ENCODE measurements around the gene ADARB1. TPM values are rescaled to one million over a fixed set of nuclear protein-coding genes. Genes with fewer than 3 reads are reported as not detected.
A peak's percentile ranks its signal among the peaks of the same experiment; 100 is the strongest.

The ADARB1 gene
- total and polyA plus RNA-seq, 2 of the 8 experiments (the other 6 are each of a cell fraction or from before 2014, with no cell fraction given), result 4.7 to 14.9 TPM

- Histone ChIP-seq H3K14ac (ENCODE audit: insufficient read length) (no peak overlapping the region), H3K36me3 (ENCODE audit: control insufficient read depth in 2 of 4, insufficient read depth in 4 of 4, low read length in 3 of 4) (peaks cover 0 to 12% (median 6%) of the 10 kb centered on the region in 4 experiments; a peak in 4 of 8 replicates), H3K23me2 (ENCODE audit: low read depth, low read length) (no peaks in the 10 kb centered on the region), H3K18ac (ENCODE audit: extremely low read depth, low read length) (no peak overlapping the region), H3K4me3 (ENCODE audit: extremely low read depth in 1 of 4, insufficient read depth in 2 of 4, low read depth in 3 of 4, low read length in 4 of 4) (no peak overlapping the region), H2BK5ac (ENCODE audit: low read depth, low read length) (no peak overlapping the region), H3K9ac (replicated peaks in 1 of 4; ENCODE audit: extremely low read depth in 1 of 4, low read depth in 3 of 4, low read length in 3 of 4) (no peak overlapping the region), H4K5ac (ENCODE audit: insufficient read length, low read depth, low read length) (no peak overlapping the region), H3K23ac (ENCODE audit: insufficient read length) (no peak overlapping the region), H4K91ac (replicated peaks; ENCODE audit: insufficient read length, low read length) (no peak overlapping the region), H3K4me1 (replicated peaks in 1 of 4; ENCODE audit: control insufficient read depth in 3 of 4, insufficient read depth in 4 of 4, low read length in 3 of 4) (peaks cover 0 to 5% (median 0%) of the 10 kb centered on the region in 4 experiments; a peak in 2 of 7 replicates), H3K79me1 (ENCODE audit: low read depth, low read length) (no peaks in the 10 kb centered on the region; the same call in 1 of the 2 replicates), H2BK20ac (ENCODE audit: low read length) (no peak overlapping the region), H3K27ac (ENCODE audit: low read depth, low read length) (no peak overlapping the region), H2AK5ac (ENCODE audit: low read depth, low read length) (no peak overlapping the region), H3K4me2 (ENCODE audit: insufficient read depth in 1 of 2, low read depth in 2 of 2, low read length in 2 of 2) (no peak overlapping the region), H3K27me3 (replicated peaks in 1 of 4; ENCODE audit: control insufficient read depth in 3 of 4, extremely low read depth in 1 of 4, insufficient read depth in 3 of 4, low read length in 3 of 4) (no peaks in the 10 kb centered on the region), H3K9me3 (ENCODE audit: insufficient read depth in 2 of 2, low read depth in 1 of 2, low read length in 1 of 2) (no peaks in the 10 kb centered on the region), H2BK120ac (replicated peaks; ENCODE audit: low read depth, low read length) (no peak overlapping the region), H3K4ac (replicated peaks; ENCODE audit: insufficient read length, low read depth, low read length) (no peak overlapping the region), H3K79me2 (ENCODE audit: control insufficient read depth in 1 of 2, insufficient read depth in 2 of 2, low read length in 2 of 2) (no peaks in the 10 kb centered on the region), H3K56ac (replicated peaks; ENCODE audit: insufficient read length, low read depth, low read length) (no peak overlapping the region), H2BK15ac (ENCODE audit: low read length) (no peak overlapping the region), H2BK12ac (ENCODE audit: low read depth, low read length) (no peak overlapping the region), H2AFZ (ENCODE audit: low read length) (no peak overlapping the region), H4K8ac (ENCODE audit: extremely low read depth, insufficient read depth, low read length) (no peak overlapping the region), H4K20me1 (replicated peaks in 1 of 2; ENCODE audit: control insufficient read depth in 1 of 2, insufficient read depth in 2 of 2, low read length in 2 of 2) (peaks cover 0 to 1% of the 10 kb centered on the region in 2 experiments)
- 94% methylated on average over 17 of the region's 17 CpGs; no CpG with 5 or more reads in 1 of the 2 experiments for WGBS, 2 experiments (ENCODE audit: extremely low coverage in 1 of 2, insufficient coverage in 1 of 2, insufficient read length in 1 of 2, insufficient replicate concordance in 2 of 2, low coverage in 1 of 2, low lambda C conversion rate in 2 of 2, missing lambda C conversion rate in 1 of 2)
- peak in 1 of 2 experiments; percentile 39 for DNase-seq (ENCODE audit: low read depth in 1 of 2, low spot score in 2 of 2)
- CTCF ChIA-PET (ENCODE audit: partially characterized antibody), result interaction anchor here (1.0 to 5.9 kb wide), 7 partner anchors 11 to 119 kb away, joined by 3 to 37 read pairs (median 8); no protein-coding TSS in a partner anchor
- POLR2A ChIA-PET (ENCODE audit: partially characterized antibody), result interaction anchor here (0.7 to 2.2 kb wide), 3 partner anchors 11 to 19 kb away, joined by 3 to 5 read pairs (median 3); no protein-coding TSS in a partner anchor
- FAIRE-seq, result no peak
- TF ChIP-seq POLR2A (IDR thresholded peaks at IDR 0.05; ENCODE audit: control extremely low read depth in 1 of 2, low read depth in 2 of 2, low read length in 2 of 2), result no peak
- TF ChIP-seq EP300 (IDR thresholded peaks at IDR 0.05; ENCODE audit: borderline replicate concordance in 1 of 2, low read depth in 2 of 2, low read length in 2 of 2), result no peak
- no peak for TF ChIP-seq SP1 (IDR thresholded peaks at IDR 0.05; ENCODE audit: low read depth, low read length)
- no peak for TF ChIP-seq HDAC2 (IDR thresholded peaks at IDR 0.05; ENCODE audit: borderline replicate concordance in 1 of 2, low read depth in 2 of 2, low read length in 2 of 2)
- TF ChIP-seq CBX8 (IDR thresholded peaks at IDR 0.05; ENCODE audit: borderline replicate concordance, low read depth, low read length), result no peak
- no peak for TF ChIP-seq JUND (IDR thresholded peaks at IDR 0.05; ENCODE audit: low read length)
- no peak for TF ChIP-seq TBP (IDR thresholded peaks at IDR 0.05; ENCODE audit: low read depth, low read length)
- TF ChIP-seq TEAD4 (IDR thresholded peaks at IDR 0.05; ENCODE audit: low read depth, low read length), result no peak
- TF ChIP-seq BCL11A (IDR thresholded peaks at IDR 0.05; ENCODE audit: low read depth in 2 of 2, low read length in 2 of 2), result no peak
- no peak for TF ChIP-seq USF2 (IDR thresholded peaks at IDR 0.05; ENCODE audit: low read length)
- no peak for TF ChIP-seq NANOG (IDR thresholded peaks at IDR 0.05; ENCODE audit: insufficient read depth, low read depth, low read length, poor library complexity, severe bottlenecking)
These were observed 184.9 kb downstream of the ADARB1 start for GRCh38 chr21:45259206-45259840.

Data from H1 (cell line).